HG03103 (cell line): Measurements from ENCODE around the gene FAM171A1.

Experiments used
- ATAC-seq: cut with Tn5 transposase; IDR thresholded peaks from one replicate; pipeline ENCODE4 v1.9.1; 2021; ENCODE audit warnings: low read depth; ENCODE audit not compliant: unreplicated experiment

Gene FAM171A1

GRCh38 chr10:15374566-15374965, 3.5 kb upstream of the FAM171A1 start:
- ATAC-seq = no peak

- ATAC-seq = no peak
Observed at GRCh38 chr10:15374156-15374555, 3.1 kb upstream of the FAM171A1 start.

- ATAC-seq = no peak
Observed at GRCh38 chr10:15373199-15373598, 2.1 kb upstream of the FAM171A1 start.

GRCh38 chr10:15370212-15370855, 755 bp downstream of the FAM171A1 start:
- ATAC-seq = peak; percentile 16

- no peak for ATAC-seq
Observed at GRCh38 chr10:15369256-15370211, 1.6 kb downstream of the FAM171A1 start.

DNA sequence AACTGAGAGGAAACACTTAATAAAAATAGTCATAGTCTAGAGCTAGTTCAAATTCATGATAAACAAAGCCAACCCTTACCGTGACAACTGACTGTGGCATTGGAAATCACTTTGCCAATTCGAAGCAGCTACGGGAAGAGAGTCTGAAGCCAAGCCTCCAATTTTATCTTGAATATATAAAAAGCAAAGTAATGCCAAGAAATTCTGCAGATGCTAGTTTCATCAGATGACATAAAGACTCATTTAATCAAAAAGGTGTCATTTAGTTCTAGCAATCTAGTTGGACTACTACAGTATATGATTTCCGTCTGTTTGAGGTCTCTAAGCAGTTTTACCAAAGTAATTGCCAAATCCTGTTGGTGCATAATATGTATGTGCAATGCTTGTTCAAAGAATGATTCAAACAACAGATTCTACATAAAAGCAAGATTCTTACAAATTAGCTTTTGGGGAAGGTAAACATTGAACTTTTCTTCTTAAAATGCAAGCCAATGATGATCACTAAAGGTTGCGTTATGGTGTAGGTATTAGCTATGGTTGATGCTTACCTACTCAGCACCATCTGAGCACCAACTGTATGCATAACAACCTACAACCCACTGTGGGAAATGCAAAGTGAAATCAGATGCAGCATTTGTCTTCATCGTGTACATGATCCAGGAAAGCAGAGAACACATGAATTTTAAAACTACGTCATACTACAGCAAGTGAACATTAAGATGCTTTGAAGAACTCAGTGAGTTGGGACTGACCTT, 2.8 kb downstream of the FAM171A1 start:
- ATAC-seq = no peak

DNA sequence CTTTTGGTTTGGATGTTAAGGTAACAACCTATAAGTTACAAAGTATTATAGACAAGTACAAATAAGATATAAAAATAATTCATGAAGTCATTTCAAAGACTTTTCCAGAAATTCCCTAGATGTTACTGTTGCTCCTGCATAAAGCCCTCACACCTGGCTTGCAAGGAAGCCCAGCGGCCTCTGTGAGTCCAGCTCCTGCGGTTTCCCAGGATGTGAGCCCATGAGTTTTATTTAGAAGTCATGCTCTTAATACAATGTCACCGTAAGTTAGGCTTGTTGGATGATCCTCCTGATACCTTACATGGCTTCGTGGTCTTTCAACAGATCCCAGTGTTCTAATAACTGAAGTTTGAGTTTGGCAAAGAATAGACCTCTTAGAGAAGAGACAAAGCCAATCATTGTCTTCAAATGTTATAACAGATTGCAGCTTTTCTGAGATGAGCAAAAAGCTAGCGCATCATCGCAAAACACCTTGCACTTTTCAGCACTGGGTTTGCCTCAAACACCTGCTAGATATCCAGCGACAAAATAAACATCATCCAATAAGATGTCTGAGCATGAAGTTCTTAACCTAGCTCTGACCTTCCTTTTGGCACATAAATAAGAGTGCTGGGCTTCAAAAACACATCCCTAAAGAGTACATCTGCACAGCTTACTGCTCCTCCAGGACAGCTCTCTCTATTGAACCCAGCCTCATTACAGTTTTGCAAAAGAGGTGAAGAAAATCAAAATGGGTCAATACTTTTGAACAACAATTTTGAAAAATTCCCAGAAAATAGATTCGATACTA, 3.6 kb downstream of the FAM171A1 start:
- no peak for ATAC-seq

DNA sequence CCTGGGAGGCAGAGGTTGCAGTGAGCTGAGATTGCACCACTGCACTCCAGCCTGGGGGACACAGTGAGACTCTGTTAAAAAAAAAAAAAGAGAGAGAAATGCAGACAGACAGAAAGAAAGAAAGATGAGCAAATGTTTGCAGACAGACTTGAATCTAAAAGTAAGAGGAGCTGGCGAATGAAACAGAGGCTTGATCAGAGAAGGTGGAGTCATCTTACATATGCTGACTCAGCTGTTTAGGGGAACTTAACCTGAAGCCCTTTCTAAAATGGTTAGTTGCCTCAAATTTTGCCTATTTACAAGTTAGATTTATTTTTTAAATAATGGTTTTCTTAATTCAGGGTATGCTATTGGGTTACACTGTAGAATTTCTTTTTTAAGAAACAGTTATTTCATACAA, 5.4 kb downstream of the FAM171A1 start:
- ATAC-seq = no peak

- ATAC-seq = no peak
Observed at GRCh38 chr10:15364001-15364400, 7.1 kb downstream of the FAM171A1 start.

DNA sequence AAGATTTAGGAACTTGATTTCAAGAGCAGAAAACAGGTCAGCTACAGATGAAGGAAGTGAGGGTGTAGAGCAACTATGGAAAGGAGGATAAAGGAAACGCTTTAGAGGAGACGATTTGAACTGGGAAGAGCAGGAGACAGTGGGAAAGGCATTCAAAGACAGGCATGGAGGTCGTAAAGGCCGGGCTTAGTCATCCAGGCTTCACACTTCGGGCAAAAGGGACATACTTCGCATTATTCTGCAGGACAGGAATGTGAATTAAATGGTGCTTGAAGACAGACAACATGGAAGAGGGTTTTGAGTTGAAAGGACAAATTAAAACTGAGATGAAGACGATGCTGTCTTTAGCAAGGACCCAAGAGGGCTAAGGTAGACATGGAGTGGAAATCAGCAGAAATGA, 8.1 kb downstream of the FAM171A1 start:
- no peak for ATAC-seq

DNA sequence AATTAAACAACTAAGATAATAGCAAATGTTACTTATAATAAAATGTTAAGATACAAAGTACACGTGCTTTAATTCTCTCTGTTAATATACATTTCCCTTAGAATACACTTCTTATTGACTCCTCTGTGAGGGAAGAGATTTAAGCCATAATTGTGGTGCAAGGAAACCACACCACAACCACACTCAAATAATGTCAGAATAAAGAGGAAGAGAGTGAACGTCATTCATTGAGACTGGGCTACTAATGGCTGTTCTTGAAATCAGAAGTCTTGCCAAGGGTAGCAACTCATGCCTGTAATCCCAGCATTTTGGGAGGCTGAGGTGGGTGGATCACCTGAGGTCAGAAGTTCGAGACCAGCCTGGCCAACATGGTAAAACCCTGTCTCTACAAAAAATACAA, 10.0 kb downstream of the FAM171A1 start:
- ATAC-seq = no peak

GRCh38 chr10:15360566-15360965, 10.5 kb downstream of the FAM171A1 start:
- ATAC-seq = no peak

DNA sequence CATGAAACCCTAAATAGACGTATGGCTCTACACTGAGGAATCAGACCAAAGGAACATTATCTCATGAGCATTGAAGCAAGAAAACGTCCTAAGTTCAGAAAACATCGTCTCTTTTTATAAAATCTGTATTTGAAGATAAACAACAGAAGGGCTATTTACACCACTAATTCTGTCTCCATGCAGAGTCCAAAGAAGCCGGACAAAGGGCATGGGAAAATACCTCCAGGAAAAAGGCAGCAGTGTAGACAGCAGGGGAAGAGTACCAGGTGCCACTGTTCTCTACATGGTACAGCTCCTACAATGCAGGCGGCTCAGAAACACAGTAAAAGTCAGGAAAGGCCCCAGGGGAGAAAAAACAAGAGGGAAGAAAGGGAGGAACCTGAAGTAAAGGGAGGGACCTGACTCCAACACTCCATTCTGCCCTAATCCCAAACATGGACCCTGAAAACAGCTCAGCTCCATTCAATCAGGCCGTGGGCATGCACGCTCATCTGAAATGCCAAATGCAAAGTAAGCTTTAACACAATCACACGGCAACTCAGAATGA, 17.5 kb downstream of the FAM171A1 start:
- ATAC-seq = no peak

GRCh38 chr10:15352836-15353235, 18.3 kb downstream of the FAM171A1 start:
- no peak for ATAC-seq

DNA sequence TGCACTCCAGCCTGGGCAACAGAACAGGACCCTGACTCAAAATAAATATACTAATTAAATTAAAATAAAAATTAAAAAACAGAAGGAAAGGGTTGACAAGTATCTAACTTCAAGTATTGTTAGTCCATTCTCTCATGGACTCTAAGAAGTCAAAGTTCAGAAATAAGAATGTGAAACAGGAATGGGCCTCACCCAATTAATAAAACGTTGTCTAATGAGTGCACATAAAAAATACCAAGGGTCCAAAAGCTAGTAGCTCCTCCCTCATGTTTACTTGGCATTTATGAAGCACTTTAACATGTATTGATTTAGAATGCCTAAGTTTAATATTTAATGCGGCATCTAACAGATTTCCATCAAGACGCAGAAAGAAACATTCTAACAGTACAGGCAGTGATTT, 18.9 kb downstream of the FAM171A1 start:
- no peak for ATAC-seq

DNA sequence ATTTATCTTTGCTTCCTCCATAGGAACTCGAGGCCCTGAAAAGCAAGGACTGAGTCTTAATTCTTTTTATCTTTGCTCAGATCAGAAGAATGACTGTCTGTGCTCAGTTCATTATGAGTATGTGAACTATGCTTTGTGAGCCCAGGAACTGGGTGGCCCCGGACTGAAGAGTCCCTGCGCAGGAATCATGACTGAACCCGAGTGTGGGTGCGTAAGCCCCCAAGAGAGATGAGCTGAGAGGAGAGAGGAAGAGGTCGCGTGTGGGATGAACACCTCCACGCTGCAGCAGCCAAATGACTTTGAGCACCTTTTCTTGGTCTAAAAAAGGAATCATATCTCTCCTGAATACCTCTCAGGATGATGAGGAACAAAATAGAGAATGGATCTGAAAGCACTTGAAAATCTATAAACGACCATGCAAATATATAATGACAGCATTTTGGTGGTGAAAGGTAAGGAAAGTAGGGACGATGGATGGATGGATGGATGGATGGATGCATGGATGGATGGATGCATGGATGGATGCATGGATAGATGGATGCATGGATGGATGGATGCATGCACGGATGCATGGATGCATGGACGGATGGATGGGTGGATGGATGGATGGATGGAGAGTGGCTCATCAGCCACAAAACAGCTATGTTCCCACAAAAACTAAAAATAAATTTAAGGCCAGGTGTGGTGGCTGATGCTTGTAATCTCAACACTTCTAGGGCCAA, 19.8 kb downstream of the FAM171A1 start:
- no peak for ATAC-seq

- no peak for ATAC-seq
Observed at GRCh38 chr10:15349112-15349511, 22.0 kb downstream of the FAM171A1 start.

DNA sequence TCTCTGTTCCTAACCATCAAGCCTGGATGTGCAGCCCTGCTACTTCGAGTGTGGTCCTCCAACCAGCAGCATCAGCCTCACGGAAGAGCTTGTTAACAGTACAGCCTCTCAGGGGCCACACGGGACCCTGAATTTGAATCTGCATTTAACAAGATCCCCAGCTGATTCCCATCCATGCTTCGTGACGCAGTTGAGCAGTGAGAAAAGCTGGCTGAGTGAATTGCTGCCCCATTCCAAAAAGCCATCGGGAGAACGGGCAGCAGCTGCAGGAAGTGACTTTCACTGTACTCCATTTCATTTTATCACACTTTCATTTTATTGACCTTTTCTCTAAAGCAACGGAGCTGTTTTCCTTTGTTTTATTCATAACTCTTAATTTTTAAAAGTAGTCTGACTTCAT, 22.5 kb downstream of the FAM171A1 start:
- no peak for ATAC-seq

- ATAC-seq = no peak
Observed at GRCh38 chr10:15347150-15347549, 23.9 kb downstream of the FAM171A1 start.
